Neural progenitor cell (in vitro differentiated cells): Measurements from ENCODE around the gene PAX5. TPM values are rescaled to one million over a fixed set of nuclear protein-coding genes. Genes with fewer than 3 reads are reported as not detected.

Source experiments
- DNase-seq: peaks from one replicate; pipeline ENCODE4 v3.0.0-alpha.2; 2016; ENCODE audit warnings: low spot score
- H2AFZ ChIP-seq: fragments of 200-600 bp; sonication (generic); replicated peaks from 2 replicates; pipeline ENCODE4 v1.6.1; 2016; ENCODE audit warnings: antibody characterized with exemption
- H3F3A ChIP-seq: fragments of 200-600 bp; sonication (generic); 2 replicates; pipeline ENCODE4 v1.6.1; 2016; ENCODE audit warnings: antibody characterized with exemption, low read depth
- H3K27ac ChIP-seq: fragments of 200-600 bp; sonication (generic); 2 replicates; pipeline ENCODE4 v1.5.1; 2016; ENCODE audit warnings: mild to moderate bottlenecking
- H3K27me3 ChIP-seq: fragments of 200-600 bp; sonication (generic); 2 replicates; pipeline ENCODE4 v1.6.1; 2016; ENCODE audit warnings: mild to moderate bottlenecking, moderate library complexity
- H3K36me3 ChIP-seq: fragments of 200-600 bp; sonication (generic); 2 replicates; pipeline ENCODE4 v1.5.1; 2016
- H3K4me1 ChIP-seq: fragments of 200-600 bp; sonication (generic); 2 replicates; pipeline ENCODE4 v1.6.1; 2016; ENCODE audit warnings: mixed run types
- H3K4me2 ChIP-seq: fragments of 200-600 bp; sonication (generic); 2 replicates; pipeline ENCODE4 v1.6.1; 2016
- H3K4me3 ChIP-seq: fragments of 200-600 bp; sonication (generic); 2 replicates; pipeline ENCODE4 v1.5.1; 2016
- H3K79me2 ChIP-seq: fragments of 200-600 bp; sonication (generic); 2 replicates; pipeline ENCODE4 v1.6.1; 2016; ENCODE audit warnings: low read depth
- H3K9ac ChIP-seq: fragments of 200-600 bp; sonication (generic); 2 replicates; pipeline ENCODE4 v1.6.1; 2016
- H3K9me3 ChIP-seq: fragments of 200-600 bp; sonication (generic); 2 replicates; pipeline ENCODE4 v1.5.1; 2016; ENCODE audit warnings: low read depth
- H4K20me1 ChIP-seq: fragments of 200-600 bp; sonication (generic); 2 replicates; pipeline ENCODE4 v1.6.1; 2016; ENCODE audit warnings: low read depth
- H3K27ac Mint-ChIP-seq: 3 replicates; pipeline ENCODE4 v1.8.0; 2021; ENCODE audit warnings: mixed read lengths
- H3K27me3 Mint-ChIP-seq: 2 replicates; pipeline ENCODE4 v1.8.0; 2022; ENCODE audit warnings: low read depth, mild to moderate bottlenecking, inconsistent platforms, moderate library complexity, mixed read lengths; ENCODE audit not compliant: insufficient read depth
- H3K36me3 Mint-ChIP-seq: 3 replicates; pipeline ENCODE4 v1.8.0; 2021; ENCODE audit warnings: mixed read lengths
- H3K4me1 Mint-ChIP-seq: 3 replicates; pipeline ENCODE4 v1.8.0; 2021; ENCODE audit warnings: mixed read lengths
- H3K4me3 Mint-ChIP-seq: 3 replicates; pipeline ENCODE4 v1.8.0; 2021; ENCODE audit warnings: mild to moderate bottlenecking, moderate library complexity, mixed read lengths
- H3K9me3 Mint-ChIP-seq: 3 replicates; pipeline ENCODE4 v1.8.0; 2020; ENCODE audit warnings: mixed read lengths
- EZH2 ChIP-seq: fragments of 200-600 bp; sonication (generic); IDR thresholded peaks from 2 replicates; pipeline ENCODE4 v1.6.1; 2017; ENCODE audit warnings: antibody characterized with exemption, mild to moderate bottlenecking, moderate library complexity
- EZH2phosphoT487 ChIP-seq: fragments of 200-600 bp; sonication (generic); IDR thresholded peaks from 2 replicates; pipeline ENCODE4 v1.6.1; 2017; ENCODE audit warnings: antibody characterized with exemption
- total RNA-seq: library from RNA; depleted of rRNA; stranded (reverse); fragments of >200 nt; gene quantifications from 2 replicates; pipeline ENCODE4 v1.2.3, GENCODE V29; 2015; ENCODE audit warnings: low replicate concordance
- TF ChIP-seq, protein P1 (sequence below): fragments of 200-600 bp; sonication (generic); IDR thresholded peaks from 2 replicates; pipeline ENCODE4 v1.5.1; 2017; ENCODE audit warnings: antibody characterized with exemption, mild to moderate bottlenecking

The PAX5 gene
- total RNA-seq, 1 donor from 2014 or later: not detected

DNA sequence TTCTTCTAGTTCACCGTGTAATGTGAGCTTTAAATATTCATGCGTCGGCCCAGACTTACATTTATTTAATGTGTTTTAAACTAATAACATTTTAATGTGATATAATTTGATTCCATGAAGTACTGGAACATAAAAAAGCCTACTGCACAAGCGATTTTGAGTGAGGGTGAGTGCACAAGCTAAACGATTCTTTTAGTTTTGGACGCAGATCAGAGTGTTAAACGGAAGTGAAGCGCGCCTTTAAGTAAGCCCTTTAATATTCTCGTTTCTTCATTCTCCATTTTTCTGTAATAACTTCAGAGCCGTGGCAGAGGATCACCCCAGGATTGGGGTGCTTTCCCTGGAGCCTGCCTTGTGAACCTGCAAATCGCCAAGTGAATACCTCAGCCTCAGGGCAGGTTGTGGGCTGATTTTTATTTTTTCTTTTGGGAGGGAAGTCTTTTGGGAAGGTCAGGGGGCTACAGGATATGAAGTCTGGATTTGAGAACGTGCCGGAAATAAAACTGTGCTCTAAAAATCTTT is 4.9 kb upstream of the PAX5 start:
- DNase-seq: no peak
- H3K36me3 ChIP-seq: no peaks in the 10 kb centered on the region
- H3K27ac ChIP-seq: no peak overlapping the region
- H3K27me3 ChIP-seq: peaks cover 67% of the 10 kb centered on the region
- H3K9ac ChIP-seq: no peak overlapping the region
- H2AFZ ChIP-seq: no peak overlapping the region
- H3K4me2 ChIP-seq: no peak overlapping the region
- H3K79me2 ChIP-seq: no peaks in the 10 kb centered on the region
- Mint-ChIP-seq H3K4me3 (no peak overlapping the region), H3K4me1 (peaks cover 54% of the 10 kb centered on the region), H3K9me3 (peaks cover 2% of the 10 kb centered on the region), H3K27ac (no peak overlapping the region), H3K36me3 (no peaks in the 10 kb centered on the region), H3K27me3 (peaks cover 52% of the 10 kb centered on the region)
- peaks cover 66% of the 10 kb centered on the region for H3K4me1 ChIP-seq
- H3F3A ChIP-seq: peaks cover 69% of the 10 kb centered on the region
- TF ChIP-seq EZH2: no peak
- TF ChIP-seq, protein P1, sequence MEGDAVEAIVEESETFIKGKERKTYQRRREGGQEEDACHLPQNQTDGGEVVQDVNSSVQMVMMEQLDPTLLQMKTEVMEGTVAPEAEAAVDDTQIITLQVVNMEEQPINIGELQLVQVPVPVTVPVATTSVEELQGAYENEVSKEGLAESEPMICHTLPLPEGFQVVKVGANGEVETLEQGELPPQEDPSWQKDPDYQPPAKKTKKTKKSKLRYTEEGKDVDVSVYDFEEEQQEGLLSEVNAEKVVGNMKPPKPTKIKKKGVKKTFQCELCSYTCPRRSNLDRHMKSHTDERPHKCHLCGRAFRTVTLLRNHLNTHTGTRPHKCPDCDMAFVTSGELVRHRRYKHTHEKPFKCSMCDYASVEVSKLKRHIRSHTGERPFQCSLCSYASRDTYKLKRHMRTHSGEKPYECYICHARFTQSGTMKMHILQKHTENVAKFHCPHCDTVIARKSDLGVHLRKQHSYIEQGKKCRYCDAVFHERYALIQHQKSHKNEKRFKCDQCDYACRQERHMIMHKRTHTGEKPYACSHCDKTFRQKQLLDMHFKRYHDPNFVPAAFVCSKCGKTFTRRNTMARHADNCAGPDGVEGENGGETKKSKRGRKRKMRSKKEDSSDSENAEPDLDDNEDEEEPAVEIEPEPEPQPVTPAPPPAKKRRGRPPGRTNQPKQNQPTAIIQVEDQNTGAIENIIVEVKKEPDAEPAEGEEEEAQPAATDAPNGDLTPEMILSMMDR: no peak
- no peak for TF ChIP-seq EZH2phosphoT487
- H3K9me3 ChIP-seq: no peaks in the 10 kb centered on the region
- peaks cover 30% of the 10 kb centered on the region for H4K20me1 ChIP-seq
- H3K4me3 ChIP-seq: no peak overlapping the region

DNA sequence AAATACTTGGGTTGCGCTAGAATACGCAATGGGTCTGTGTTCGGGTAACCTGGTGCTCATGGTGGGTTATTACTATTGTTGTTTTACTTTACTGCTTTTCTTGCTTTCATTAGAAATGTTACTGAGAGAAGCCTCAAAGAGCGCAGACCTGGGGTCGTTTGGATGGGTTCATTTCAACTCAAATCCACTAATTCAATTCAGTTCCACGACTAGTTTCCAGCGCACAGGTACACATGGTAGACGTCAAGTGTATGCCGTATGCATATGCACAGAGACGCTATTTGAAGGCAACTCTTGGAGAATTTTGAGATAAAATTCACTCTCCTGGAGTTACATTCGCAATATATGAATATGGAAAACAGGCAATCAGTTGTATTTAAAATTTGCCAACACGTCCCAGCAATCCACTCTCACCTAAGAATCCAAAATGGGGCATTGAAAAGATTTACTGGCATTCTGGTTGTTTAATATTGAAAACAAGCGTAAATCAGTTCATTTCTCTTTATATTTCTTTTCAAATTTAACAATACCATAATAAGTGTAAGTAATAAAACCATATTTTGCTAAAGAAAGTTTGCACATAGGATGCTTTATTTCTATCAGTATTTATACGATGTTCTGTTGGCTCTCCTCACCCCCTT is 4.4 kb upstream of the PAX5 start:
- no peaks in the 10 kb centered on the region for H3K36me3 ChIP-seq
- Mint-ChIP-seq H3K36me3 (no peaks in the 10 kb centered on the region), H3K27me3 (peaks cover 57% of the 10 kb centered on the region), H3K27ac (no peak overlapping the region), H3K4me3 (peak overlapping the region; percentile 69), H3K9me3 (peaks cover 2% of the 10 kb centered on the region), H3K4me1 (peaks cover 58% of the 10 kb centered on the region)
- H3K4me3 ChIP-seq: peak overlapping the region; percentile 46
- no peaks in the 10 kb centered on the region for H3K9me3 ChIP-seq
- H3F3A ChIP-seq: peaks cover 74% of the 10 kb centered on the region
- no peak overlapping the region for H3K27ac ChIP-seq
- H3K4me2 ChIP-seq: peak overlapping the region; percentile 84
- H3K79me2 ChIP-seq: no peaks in the 10 kb centered on the region
- H3K9ac ChIP-seq: no peak overlapping the region
- DNase-seq: no peak
- peaks cover 72% of the 10 kb centered on the region for H3K4me1 ChIP-seq
- TF ChIP-seq EZH2: peak; percentile 31
- TF ChIP-seq, protein P1: no peak
- peak; percentile 24 for TF ChIP-seq EZH2phosphoT487
- peaks cover 72% of the 10 kb centered on the region for H3K27me3 ChIP-seq
- peaks cover 36% of the 10 kb centered on the region for H4K20me1 ChIP-seq
- no peak overlapping the region for H2AFZ ChIP-seq

DNA sequence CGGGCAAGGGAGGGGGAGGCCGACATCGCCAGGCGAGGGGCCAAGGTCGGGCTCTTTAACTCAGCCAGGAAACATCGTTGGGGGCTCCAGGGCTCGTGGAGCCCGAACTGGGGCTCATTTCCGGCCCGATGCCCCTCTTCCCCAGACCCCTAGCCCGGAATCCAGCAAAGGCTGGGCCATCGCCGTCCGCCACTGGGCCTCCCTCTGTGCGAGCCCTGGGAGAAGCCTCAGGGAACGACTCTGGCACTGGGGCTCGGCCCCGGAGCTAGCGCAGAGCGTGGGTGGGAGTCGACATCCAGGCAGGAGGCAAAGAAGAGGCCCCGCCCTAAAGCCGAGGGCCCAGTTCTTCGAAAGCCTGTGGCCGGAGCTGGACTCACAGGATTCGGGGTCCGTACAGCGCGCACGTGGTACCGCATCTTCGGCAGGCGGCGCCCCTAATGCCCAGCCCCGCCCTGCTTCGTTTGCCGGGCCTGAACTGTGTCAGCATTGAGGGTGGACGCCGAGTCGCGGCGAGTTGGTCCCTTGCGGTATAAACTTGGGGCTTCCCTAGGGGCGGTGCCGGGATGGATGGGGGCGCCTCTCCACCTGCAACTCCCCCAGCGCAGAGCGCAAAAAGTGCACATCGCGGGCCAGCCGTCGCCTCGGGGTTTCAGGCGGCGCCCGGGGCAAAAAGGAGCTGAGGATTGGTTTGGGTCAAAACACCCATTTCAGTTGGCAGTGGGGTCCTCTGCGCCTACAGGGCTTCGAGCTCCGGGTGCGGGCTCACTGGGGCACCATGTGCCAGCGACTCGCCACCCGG is 3.6 kb upstream of the PAX5 start:
- H3F3A ChIP-seq: peaks cover 74% of the 10 kb centered on the region
- H2AFZ ChIP-seq: peak overlapping the region; percentile 21
- H4K20me1 ChIP-seq: peaks cover 43% of the 10 kb centered on the region
- Mint-ChIP-seq H3K36me3 (no peaks in the 10 kb centered on the region), H3K9me3 (peaks cover 2% of the 10 kb centered on the region), H3K27ac (peak overlapping the region; percentile 58), H3K27me3 (peaks cover 61% of the 10 kb centered on the region), H3K4me3 (peak overlapping the region; percentile 84), H3K4me1 (peaks cover 64% of the 10 kb centered on the region)
- no peaks in the 10 kb centered on the region for H3K36me3 ChIP-seq
- peak overlapping the region; percentile 84 for H3K4me2 ChIP-seq
- H3K4me1 ChIP-seq: peaks cover 72% of the 10 kb centered on the region
- no peaks in the 10 kb centered on the region for H3K79me2 ChIP-seq
- peak; percentile 79 for DNase-seq
- peak overlapping the region; percentile 46 for H3K4me3 ChIP-seq
- TF ChIP-seq EZH2: peak; percentile 82
- TF ChIP-seq EZH2phosphoT487: peak; percentile 90
- TF ChIP-seq, protein P1: no peak
- no peak overlapping the region for H3K27ac ChIP-seq
- peaks cover 80% of the 10 kb centered on the region for H3K27me3 ChIP-seq
- no peak overlapping the region for H3K9ac ChIP-seq
- no peaks in the 10 kb centered on the region for H3K9me3 ChIP-seq
